ENCODE results near the gene ZNF503.

ZNF503 gene

GRCh38 chr10:75353183-75353582 is 48.4 kb downstream of the ZNF503 start:
- DNase-seq (ENCODE audit: low read depth, low spot score) = no peak

- DNase-seq (ENCODE audit: low read depth, low spot score) = no peak
These were observed 48.9 kb downstream of the ZNF503 start for GRCh38 chr10:75352650-75353049.

GRCh38 chr10:75351637-75352036 is 49.9 kb downstream of the ZNF503 start:
- no peak for DNase-seq (ENCODE audit: low read depth, low spot score)

- DNase-seq (ENCODE audit: low read depth, low spot score) = no peak
These were observed 50.8 kb downstream of the ZNF503 start for GRCh38 chr10:75350791-75351190.
